Measurements from ENCODE around the gene TMEM62.

TMEM62 gene

GRCh38 chr15:43133430-43134156 is at the start of gene TMEM62:
Gene TMEM62 (plus strand): TSS chr15:43133586. CDS start chr15:43133803, 217 bp downstream.
- peak; percentile 77 for DNase-seq
- in situ Hi-C loops (cut with MboI; ENCODE audit: low pct_unique_long_range_greater_than_20kb, low sequenced_read_pairs), result no loop called here

GRCh38 chr15:43085921-43086320 is 47.5 kb upstream of the TMEM62 start:
- no peak for DNase-seq
- in situ Hi-C loops (cut with MboI; ENCODE audit: low pct_unique_long_range_greater_than_20kb, low sequenced_read_pairs), result no loop called here

GRCh38 chr15:43086551-43086950 is 46.8 kb upstream of the TMEM62 start:
- in situ Hi-C loops (cut with MboI; ENCODE audit: low pct_unique_long_range_greater_than_20kb, low sequenced_read_pairs), result no loop called here
- DNase-seq, result no peak

- DNase-seq, result no peak
- in situ Hi-C loops (cut with MboI; ENCODE audit: low pct_unique_long_range_greater_than_20kb, low sequenced_read_pairs), result no loop called here
Observed at GRCh38 chr15:43091859-43092258, 41.5 kb upstream of the TMEM62 start.

GRCh38 chr15:43093026-43093425 is 40.4 kb upstream of the TMEM62 start:
- DNase-seq, result peak; percentile 58
- in situ Hi-C loops (cut with MboI; ENCODE audit: low pct_unique_long_range_greater_than_20kb, low sequenced_read_pairs), result no loop called here

- in situ Hi-C loops (cut with MboI; ENCODE audit: low pct_unique_long_range_greater_than_20kb, low sequenced_read_pairs), result no loop called here
- DNase-seq, result no peak
Observed at GRCh38 chr15:43094416-43095030, 38.9 kb upstream of the TMEM62 start.

GRCh38 chr15:43095243-43095642 is 38.1 kb upstream of the TMEM62 start:
- DNase-seq, result no peak
- in situ Hi-C loops (cut with MboI; ENCODE audit: low pct_unique_long_range_greater_than_20kb, low sequenced_read_pairs), result no loop called here

GRCh38 chr15:43095708-43096347 is 37.6 kb upstream of the TMEM62 start:
- in situ Hi-C loops (cut with MboI; ENCODE audit: low pct_unique_long_range_greater_than_20kb, low sequenced_read_pairs), result no loop called here

GRCh38 chr15:43096411-43096810 is 37.0 kb upstream of the TMEM62 start:
- in situ Hi-C loops (cut with MboI; ENCODE audit: low pct_unique_long_range_greater_than_20kb, low sequenced_read_pairs), result no loop called here
- DNase-seq, result no peak

More at GRCh38 chr15:43095708-43096347, 37.6 kb upstream of the TMEM62 start:
- no peak for DNase-seq

- no peak for DNase-seq
- in situ Hi-C loops (cut with MboI; ENCODE audit: low pct_unique_long_range_greater_than_20kb, low sequenced_read_pairs), result no loop called here
Observed at GRCh38 chr15:43099105-43099845, 34.1 kb upstream of the TMEM62 start.

GRCh38 chr15:43100971-43101370 is 32.4 kb upstream of the TMEM62 start:
- DNase-seq, result no peak

GRCh38 chr15:43102187-43102586 is 31.2 kb upstream of the TMEM62 start:
- DNase-seq, result no peak
- in situ Hi-C loops (cut with MboI; ENCODE audit: low pct_unique_long_range_greater_than_20kb, low sequenced_read_pairs), result no loop called here

More at GRCh38 chr15:43100971-43101370, 32.4 kb upstream of the TMEM62 start:
- in situ Hi-C loops (cut with MboI; ENCODE audit: low pct_unique_long_range_greater_than_20kb, low sequenced_read_pairs), result no loop called here

- in situ Hi-C loops (cut with MboI; ENCODE audit: low pct_unique_long_range_greater_than_20kb, low sequenced_read_pairs), result no loop called here
- no peak for DNase-seq
Observed at GRCh38 chr15:43103907-43104306, 29.5 kb upstream of the TMEM62 start.

- in situ Hi-C loops (cut with MboI; ENCODE audit: low pct_unique_long_range_greater_than_20kb, low sequenced_read_pairs), result no loop called here
Observed at GRCh38 chr15:43104426-43104825, 29.0 kb upstream of the TMEM62 start.

GRCh38 chr15:43105077-43105736 is 28.2 kb upstream of the TMEM62 start:
- in situ Hi-C loops (cut with MboI; ENCODE audit: low pct_unique_long_range_greater_than_20kb, low sequenced_read_pairs), result no loop called here
- no peak for DNase-seq

More at GRCh38 chr15:43104426-43104825, 29.0 kb upstream of the TMEM62 start:
- DNase-seq, result no peak

- in situ Hi-C loops (cut with MboI; ENCODE audit: low pct_unique_long_range_greater_than_20kb, low sequenced_read_pairs), result no loop called here
- DNase-seq, result peak; percentile 91
Observed at GRCh38 chr15:43105778-43106485, 27.5 kb upstream of the TMEM62 start, which contains the start of gene UBR1. Gene UBR1 (minus strand): TSS chr15:43106038. CDS start chr15:43106022, 16 bp downstream.

- in situ Hi-C loops (cut with MboI; ENCODE audit: low pct_unique_long_range_greater_than_20kb, low sequenced_read_pairs), result no loop called here
- peak; percentile 10 for DNase-seq
Observed at GRCh38 chr15:43106486-43106829, 26.9 kb upstream of the TMEM62 start.

GRCh38 chr15:43107751-43108150 is 25.6 kb upstream of the TMEM62 start:
- in situ Hi-C loops (cut with MboI; ENCODE audit: low pct_unique_long_range_greater_than_20kb, low sequenced_read_pairs), result no loop called here
- DNase-seq, result no peak

Data from KBM-7 (cell line).